ENCODE results near the gene ZBTB20. TPM values are rescaled to one million over a fixed set of nuclear protein-coding genes. Genes with fewer than 3 reads are reported as not detected.

ZBTB20 gene
- total RNA-seq, 1 donor from 2014 or later = 84.2 TPM

DNA sequence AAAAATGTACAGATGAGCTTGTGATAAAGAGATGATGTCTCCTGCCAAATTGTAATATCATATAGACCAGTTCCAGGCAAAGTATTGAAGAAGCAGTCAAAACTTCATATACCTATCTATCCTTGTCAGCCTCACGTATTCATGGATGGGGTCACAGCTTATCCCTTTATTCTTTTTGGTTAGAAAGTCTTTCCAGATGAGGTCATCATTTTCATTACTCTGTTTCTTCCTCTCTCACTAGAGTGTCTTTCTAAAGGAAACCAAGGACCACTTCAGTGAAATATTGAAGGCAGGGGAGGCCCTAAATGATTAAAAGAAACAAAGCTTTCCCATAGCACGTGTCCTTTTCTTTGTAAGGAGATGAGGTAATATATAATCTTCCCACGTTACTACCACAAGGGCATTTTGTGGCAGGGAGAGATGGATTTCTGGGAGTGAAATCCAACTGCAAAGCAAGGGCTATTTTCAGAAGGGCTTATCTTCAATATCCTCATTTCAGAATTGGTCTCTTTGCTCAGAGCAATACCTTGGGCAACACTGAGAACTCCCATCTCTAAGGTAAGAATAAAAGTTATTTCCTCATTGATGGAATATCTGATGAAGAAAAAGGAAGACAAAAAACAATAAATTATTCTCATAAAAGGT, 593.0 kb downstream of the ZBTB20 start:
- intact Hi-C loops (cut with DNase I) = no loop called here

GRCh38 chr3:114552527-114552812, 594.6 kb downstream of the ZBTB20 start:
- DNase-seq (ENCODE audit: low spot score) = no peak
- intact Hi-C loops (cut with DNase I) = no loop called here

More for the DNA sequence above, 593.0 kb downstream of the ZBTB20 start:
- DNase-seq (ENCODE audit: low spot score) = no peak

- DNase-seq (ENCODE audit: low spot score) = no peak
- intact Hi-C loops (cut with DNase I) = no loop called here
Measured at GRCh38 chr3:114551770-114552526, 595.1 kb downstream of the ZBTB20 start.

DNA sequence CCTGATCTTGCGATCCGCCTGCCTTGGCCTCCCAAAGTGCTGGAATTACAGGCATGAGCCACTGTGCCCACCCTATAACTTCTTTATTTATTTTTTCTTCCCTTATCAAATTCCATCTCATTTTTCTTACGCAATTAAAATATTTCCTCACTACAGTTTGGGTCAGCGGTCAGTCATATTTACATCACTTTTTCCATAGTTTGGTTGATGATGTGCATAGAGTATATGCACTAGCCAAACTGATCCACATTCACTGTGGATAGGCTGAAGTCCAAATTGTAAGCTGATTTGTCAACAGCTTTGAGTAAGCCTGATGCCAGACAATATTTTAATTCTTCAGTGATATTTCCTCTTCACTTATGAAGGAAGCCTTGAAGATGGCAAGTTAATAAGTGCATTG, 596.9 kb downstream of the ZBTB20 start:
- intact Hi-C loops (cut with DNase I) = no loop called here
- DNase-seq (ENCODE audit: low spot score) = no peak

- intact Hi-C loops (cut with DNase I) = no loop called here
- no peak for DNase-seq (ENCODE audit: low spot score)
Measured at GRCh38 chr3:114545193-114545592, 601.9 kb downstream of the ZBTB20 start.

DNA sequence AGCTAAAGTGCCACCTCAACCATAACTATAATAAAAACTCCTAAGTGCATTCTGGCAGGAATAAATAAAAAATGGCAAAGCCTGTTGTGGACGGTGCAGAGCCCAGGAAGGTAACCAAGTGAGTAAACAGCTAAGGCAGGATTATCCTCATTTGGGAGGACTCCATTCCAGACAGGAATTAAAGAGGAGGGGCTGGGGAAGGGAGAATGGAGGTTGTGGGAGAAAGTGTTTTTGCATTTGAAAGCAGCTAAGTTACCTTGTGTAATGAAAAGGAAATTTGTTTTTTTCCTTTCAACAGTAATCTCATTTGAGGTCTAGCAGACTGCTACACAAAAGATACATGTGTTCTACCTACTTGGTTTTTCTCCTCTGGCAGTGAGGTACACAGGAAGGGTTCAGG, 604.7 kb downstream of the ZBTB20 start:
- no peak for DNase-seq (ENCODE audit: low spot score)
- intact Hi-C loops (cut with DNase I) = no loop called here

GRCh38 chr3:114539525-114539924, 607.6 kb downstream of the ZBTB20 start:
- intact Hi-C loops (cut with DNase I) = no loop called here
- no peak for DNase-seq (ENCODE audit: low spot score)

DNA sequence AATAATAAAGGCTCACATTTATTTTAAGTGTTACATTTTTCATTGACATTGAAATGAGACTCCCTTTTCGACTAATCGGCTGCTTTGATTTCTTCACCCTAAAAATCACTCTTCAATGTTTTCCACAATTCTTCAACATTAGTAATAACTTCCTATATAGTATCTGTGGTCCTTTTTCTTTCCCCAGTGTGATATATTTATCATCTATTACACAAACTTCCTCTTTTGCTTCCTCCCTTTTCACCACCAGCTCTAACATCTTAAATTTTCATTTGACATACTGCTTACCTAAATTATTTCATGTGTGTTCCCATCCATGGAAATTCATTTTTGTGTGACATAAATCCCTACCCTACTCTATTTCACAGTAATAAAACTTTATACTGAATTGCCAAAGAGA, 608.9 kb downstream of the ZBTB20 start:
- intact Hi-C loops (cut with DNase I) = no loop called here
- no peak for DNase-seq (ENCODE audit: low spot score)

DNA sequence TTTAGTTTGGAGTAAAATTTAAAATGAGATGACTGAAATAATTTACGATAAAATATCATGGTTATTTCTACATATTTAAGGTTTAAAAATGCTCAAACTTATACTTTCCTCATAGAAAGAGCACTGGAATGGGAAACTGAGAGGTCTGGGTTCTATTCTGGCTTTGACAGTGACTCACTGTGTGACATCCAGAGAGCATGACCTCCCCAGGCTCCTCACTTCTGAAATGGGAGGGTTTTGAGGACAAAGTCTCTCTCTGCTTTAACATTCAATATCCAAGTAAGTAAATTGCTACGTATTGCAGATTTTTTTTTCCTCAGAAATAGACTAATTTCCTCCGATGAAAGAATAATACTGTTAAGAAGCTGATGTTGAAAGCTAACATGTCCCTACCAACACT, 618.6 kb downstream of the ZBTB20 start:
- intact Hi-C loops (cut with DNase I) = no loop called here
- no peak for DNase-seq (ENCODE audit: low spot score)

GRCh38 chr3:114527036-114527644, 619.9 kb downstream of the ZBTB20 start:
- DNase-seq (ENCODE audit: low spot score) = no peak
- intact Hi-C loops (cut with DNase I) = no loop called here

DNA sequence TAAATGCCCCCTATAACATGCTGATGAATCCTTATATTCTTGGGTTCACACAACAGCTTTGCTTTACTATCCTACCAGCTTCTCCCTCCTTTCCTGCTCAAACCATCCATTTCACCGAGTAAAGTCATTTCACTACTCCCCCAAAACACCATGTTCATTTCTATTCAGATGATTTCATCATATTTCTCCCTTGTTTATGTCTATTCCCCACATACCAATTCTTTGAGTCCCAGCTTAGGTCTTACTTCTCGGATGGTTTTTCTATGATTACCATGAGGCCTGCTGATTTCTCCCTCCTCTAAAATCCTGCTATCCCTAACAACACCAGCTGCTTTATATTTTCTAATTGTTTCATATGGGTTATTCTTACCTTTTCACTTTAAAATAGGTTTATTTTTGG, 621.8 kb downstream of the ZBTB20 start:
- intact Hi-C loops (cut with DNase I) = no loop called here

DNA sequence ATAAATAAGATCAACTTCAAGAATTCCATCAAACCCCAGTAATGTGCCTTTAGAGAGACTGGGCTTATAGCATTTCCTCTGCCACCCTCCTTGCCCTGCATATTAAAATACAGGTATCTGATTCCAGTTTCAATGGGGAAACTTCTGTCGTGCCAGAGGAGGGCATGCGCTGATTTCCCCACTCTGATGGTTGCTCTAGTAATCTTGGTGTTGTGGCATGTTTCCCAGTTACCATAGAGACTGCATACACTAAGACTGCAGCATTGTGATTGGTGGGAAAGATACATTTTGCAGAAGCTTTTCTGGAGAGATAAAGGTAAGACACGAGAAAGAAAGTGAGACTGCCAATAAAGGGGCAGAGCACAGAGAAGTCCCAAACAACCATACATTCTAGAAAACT, 627.7 kb downstream of the ZBTB20 start:
- no peak for DNase-seq (ENCODE audit: low spot score)
- intact Hi-C loops (cut with DNase I) = no loop called here

More for the DNA sequence above, 621.8 kb downstream of the ZBTB20 start:
- no peak for DNase-seq (ENCODE audit: low spot score)

DNA sequence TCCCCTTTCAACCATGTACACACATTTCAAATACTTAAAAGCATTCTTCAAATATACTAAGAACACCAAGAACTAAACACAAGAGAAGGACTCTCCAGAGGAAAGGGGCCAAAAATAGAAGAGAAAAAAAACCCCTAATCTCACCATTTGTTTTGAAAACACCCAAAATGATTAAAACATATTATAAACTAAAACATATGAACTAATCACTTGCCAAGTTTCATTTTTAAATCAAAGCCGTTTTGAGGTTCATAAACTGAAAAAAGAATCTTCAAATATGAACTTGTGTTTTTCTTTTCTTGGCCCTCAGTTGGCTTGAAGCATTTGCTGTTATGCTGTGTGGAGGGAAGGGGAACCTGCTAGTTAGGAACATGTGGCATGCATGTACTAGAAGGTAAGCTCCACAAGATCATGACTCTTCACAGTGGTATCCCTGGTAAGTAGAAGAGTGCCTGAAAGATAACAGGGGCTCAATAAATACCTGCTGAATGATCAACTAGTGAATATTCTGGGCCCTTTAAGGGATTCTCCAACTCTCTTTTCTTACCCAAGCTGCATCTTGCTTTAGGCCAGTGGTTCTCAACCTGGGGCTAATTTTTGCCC, 628.8 kb downstream of the ZBTB20 start:
- intact Hi-C loops (cut with DNase I) = no loop called here
- no peak for DNase-seq (ENCODE audit: low spot score)

GRCh38 chr3:114510201-114510600, 636.9 kb downstream of the ZBTB20 start:
- intact Hi-C loops (cut with DNase I) = no loop called here
- DNase-seq (ENCODE audit: low spot score) = no peak

DNA sequence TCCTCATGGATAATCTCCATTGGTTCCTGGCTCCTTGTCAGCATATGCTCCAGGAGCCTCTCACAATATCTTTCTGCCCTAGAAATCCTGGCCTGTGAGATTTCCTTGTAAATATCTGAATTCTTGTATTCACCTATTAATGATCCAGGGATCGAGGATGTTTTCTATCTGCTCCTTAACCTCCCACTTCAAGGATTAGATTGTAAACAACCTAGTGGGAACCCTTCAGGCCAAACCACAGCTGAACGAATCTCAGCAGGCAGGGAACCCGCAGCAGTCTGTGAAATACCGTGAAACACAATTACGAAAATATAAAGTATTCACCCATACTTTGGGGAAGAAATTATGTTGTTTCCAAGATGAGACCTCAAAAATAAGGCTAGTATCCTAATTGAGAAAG, 637.3 kb downstream of the ZBTB20 start:
- intact Hi-C loops (cut with DNase I) = no loop called here
- no peak for DNase-seq (ENCODE audit: low spot score)

DNA sequence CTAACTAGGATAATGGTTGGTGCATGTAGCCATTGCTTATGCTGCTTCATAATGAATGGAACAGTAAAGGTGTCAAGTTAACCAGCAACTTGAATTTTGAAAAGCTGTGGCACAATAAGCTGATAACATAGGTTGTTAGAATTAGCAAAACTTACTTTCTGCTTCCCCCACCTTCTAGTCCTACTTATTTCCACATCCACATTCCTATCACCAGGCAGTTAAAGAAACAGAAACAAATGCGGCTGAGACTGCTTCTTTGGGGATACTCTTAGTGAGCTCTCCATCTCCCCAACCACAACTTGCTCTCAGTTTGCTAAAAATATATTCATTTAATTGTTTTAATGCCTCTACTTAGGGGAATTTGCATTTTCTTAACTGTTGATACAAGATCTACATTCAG, 638.1 kb downstream of the ZBTB20 start:
- intact Hi-C loops (cut with DNase I) = no loop called here
- no peak for DNase-seq (ENCODE audit: low spot score)

DNA sequence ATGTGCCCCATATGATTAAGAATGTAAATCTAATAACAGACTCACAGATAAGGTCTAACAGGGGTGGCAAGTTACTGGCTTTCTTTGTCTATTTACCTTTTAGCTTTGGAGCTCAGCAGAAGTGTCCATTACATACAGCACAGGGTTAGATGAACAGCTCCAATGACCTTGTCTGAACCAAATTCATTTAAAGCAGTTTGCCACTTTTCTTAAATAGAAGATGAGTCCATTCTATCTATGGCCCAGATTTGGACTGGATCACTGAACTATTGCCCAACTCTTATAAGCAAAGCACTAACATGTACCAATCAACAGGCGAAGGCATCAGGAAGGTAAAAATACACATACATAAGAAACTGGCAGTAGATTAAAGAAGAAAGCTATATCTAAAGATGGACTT, 638.9 kb downstream of the ZBTB20 start:
- intact Hi-C loops (cut with DNase I) = no loop called here
- no peak for DNase-seq (ENCODE audit: low spot score)

DNA sequence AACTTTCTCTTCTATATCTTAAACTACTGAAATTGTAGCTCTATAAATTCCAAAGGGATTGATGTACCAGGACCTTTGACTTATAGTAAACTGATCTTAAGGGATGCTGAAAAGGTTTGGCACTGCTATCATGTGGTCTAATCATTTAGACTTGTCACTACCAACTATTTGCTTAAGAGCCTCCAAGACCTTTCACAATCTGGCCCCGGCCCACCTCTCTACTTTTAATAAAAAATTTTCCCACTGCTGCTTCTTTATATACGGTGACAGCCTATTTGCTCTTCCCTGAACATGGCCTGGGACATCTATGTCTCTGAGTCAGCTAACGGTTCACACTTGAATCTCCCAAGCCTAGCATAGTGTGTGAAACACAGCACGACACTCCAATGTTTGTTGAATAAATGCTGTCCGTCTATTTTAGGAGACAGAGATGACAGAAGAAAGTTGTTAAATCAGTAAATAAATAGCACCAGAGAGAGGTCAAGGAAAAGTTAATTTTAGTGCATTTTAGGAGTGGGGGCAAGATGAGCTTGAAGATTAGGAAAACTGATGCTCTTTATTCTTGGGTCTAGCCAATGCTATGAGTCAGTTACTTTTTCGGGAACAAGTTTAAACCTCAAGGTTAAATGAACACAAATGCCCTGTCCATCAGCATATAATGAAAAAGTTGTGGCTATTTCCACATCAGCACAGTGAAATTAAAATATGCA, 640.3 kb downstream of the ZBTB20 start:
- intact Hi-C loops (cut with DNase I) = no loop called here
- no peak for DNase-seq (ENCODE audit: low spot score)

DNA sequence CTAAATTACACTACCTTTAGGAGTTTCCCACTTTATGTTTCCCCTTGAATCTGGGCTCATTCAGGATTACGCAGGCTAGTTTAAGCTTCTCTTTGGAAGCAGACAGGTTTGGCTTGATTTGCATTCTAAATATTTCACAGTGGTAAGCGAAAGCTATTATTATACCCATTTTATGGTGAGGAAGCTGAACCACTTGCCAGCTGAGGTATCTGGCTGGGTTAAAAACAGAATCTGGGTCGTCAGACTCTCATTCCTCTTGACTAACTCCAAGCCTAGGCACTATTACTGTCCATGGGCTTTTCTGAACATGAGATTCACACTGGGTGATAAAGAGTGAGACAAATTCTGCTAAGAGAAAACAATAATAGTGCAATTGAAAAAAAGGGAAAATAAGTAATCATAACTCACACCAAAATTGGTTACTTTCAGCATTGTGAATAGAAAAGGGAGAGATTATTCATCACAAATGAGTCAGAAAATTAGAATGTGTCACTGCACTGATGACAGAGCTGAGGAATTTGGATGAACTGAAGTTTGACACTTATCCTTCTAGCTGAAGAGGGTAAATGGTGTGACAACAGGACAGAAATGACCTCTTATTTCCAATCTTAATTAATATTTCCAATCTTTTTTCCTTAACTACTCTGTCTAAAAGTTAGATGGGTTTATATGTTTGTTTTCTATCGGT, 642.0 kb downstream of the ZBTB20 start:
- intact Hi-C loops (cut with DNase I) = no loop called here
- no peak for DNase-seq (ENCODE audit: low spot score)

DNA sequence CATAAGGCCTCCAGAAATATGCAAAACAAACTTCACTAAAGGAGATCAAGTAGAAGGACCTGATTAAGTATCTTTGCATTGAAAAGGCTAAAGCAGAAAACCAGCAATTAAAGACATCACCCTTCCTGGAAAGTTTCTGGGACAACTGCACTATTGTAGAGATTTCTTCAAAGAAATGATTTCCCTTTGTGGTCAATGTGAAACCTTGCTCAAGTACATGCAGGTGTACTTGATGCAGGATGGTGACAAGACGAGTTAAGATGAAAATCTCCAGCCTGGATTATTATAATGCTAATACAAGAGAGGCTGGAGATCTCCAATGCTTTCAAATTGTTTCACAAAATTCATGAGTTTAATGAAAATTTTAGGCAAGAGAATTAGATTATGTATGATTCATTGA, 644.9 kb downstream of the ZBTB20 start:
- no peak for DNase-seq (ENCODE audit: low spot score)
- intact Hi-C loops (cut with DNase I) = no loop called here
